SK-N-SH treated with all-trans-retinoic acid at 6 μM for 48 hours (cell line): ENCODE data around the gene TBC1D7.

ENCODE experiments used
- SNAI2 ChIP-seq: fragments of 250-450 bp; sonication (Bioruptor Pico); IDR thresholded peaks from 2 replicates; pipeline ENCODE4 v1.5.0; 2020; ENCODE audit warnings: mild to moderate bottlenecking, moderate library complexity
- ZFP3 ChIP-seq: fragments of 250-450 bp; sonication (Bioruptor Pico); IDR thresholded peaks from 2 replicates; pipeline ENCODE4 v1.5.0; 2020; ENCODE audit warnings: mild to moderate bottlenecking, moderate library complexity
- TF ChIP-seq, protein P1 (sequence below): fragments of 250-450 bp; sonication (Bioruptor Pico); IDR thresholded peaks from 2 replicates; pipeline ENCODE4 v1.8.0; 2020; ENCODE audit warnings: mild to moderate bottlenecking, moderate library complexity, borderline replicate concordance
- TF ChIP-seq, protein P2 (sequence below): fragments of 250-450 bp; sonication (Bioruptor Pico); IDR thresholded peaks from 2 replicates; pipeline ENCODE4 v1.5.1; 2020; ENCODE audit warnings: low read depth, mild to moderate bottlenecking, moderate library complexity

DNA sequence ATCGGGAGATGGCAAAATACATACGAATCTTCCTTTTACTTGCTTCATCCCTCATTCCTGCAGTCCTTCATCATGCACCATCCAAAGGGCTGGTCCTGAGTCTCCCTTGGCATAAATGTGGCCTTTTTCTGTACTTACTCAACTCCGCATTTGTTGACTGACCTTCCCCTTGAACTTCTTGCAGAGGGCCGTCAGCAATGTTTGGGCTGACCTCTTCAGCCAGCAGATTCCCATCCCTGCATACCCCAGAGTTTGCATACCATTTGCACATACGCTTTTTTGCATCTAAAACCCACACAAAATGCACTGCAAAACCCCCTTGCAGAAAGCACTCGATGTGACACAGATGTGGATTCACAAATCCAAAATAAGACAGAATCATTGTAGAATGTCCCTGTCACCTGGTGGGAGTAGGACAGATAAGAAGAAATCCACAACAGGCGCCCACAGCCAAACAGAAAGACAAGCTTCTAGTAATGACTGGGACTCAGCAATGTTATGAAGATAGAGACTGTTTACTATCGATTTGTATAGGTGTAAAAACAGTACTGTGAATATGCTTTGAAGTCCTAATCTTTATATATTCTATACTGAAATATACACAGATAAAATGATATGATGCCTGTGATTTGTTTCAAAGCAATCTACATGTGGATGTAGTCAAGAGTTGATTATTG is 45.8 kb downstream of the TBC1D7 start:
- TF ChIP-seq, protein P1, sequence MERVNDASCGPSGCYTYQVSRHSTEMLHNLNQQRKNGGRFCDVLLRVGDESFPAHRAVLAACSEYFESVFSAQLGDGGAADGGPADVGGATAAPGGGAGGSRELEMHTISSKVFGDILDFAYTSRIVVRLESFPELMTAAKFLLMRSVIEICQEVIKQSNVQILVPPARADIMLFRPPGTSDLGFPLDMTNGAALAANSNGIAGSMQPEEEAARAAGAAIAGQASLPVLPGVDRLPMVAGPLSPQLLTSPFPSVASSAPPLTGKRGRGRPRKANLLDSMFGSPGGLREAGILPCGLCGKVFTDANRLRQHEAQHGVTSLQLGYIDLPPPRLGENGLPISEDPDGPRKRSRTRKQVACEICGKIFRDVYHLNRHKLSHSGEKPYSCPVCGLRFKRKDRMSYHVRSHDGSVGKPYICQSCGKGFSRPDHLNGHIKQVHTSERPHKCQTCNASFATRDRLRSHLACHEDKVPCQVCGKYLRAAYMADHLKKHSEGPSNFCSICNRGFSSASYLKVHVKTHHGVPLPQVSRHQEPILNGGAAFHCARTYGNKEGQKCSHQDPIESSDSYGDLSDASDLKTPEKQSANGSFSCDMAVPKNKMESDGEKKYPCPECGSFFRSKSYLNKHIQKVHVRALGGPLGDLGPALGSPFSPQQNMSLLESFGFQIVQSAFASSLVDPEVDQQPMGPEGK (CRISPR knock-in tag) = no peak
- TF ChIP-seq, protein P2, sequence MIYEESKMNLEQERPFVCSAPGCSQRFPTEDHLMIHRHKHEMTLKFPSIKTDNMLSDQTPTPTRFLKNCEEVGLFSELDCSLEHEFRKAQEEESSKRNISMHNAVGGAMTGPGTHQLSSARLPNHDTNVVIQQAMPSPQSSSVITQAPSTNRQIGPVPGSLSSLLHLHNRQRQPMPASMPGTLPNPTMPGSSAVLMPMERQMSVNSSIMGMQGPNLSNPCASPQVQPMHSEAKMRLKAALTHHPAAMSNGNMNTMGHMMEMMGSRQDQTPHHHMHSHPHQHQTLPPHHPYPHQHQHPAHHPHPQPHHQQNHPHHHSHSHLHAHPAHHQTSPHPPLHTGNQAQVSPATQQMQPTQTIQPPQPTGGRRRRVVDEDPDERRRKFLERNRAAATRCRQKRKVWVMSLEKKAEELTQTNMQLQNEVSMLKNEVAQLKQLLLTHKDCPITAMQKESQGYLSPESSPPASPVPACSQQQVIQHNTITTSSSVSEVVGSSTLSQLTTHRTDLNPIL (CRISPR knock-in tag) = no peak
- TF ChIP-seq ZFP3 (CRISPR knock-in tag) (no peak), SNAI2 (CRISPR knock-in tag) (no peak)
